Heart left ventricle (tissue), 13 donors: ENCODE measurements around the gene NUDT16L1.

Experiments
- CTCF ChIP-seq, 12 donors: fragments of 200-600 bp; sonication (generic) in 4 of 12; IDR thresholded peaks; one replicate each; pipeline versions ENCODE4 v1.5.0 to v1.8.0; 2018 to 2022; ENCODE audit warnings: antibody characterized with exemption in 12 of 12, mild to moderate bottlenecking in 5 of 12
- POLR2A ChIP-seq, 2 donors: fragments of 450-650 bp; IDR thresholded peaks; one replicate each; pipeline ENCODE4 v1.6.1; 2017; ENCODE audit warnings: antibody characterized with exemption in 2 of 2, mild to moderate bottlenecking in 2 of 2, moderate library complexity in 2 of 2
- donor health status: ischemic (EF 13 %, LVEDD 7.1; RV severe dilation, severe dysfunction).
- donor health status: DM: no; HTN: yes; CAD: no.
- donor health status: DM: no; HTN: no; CAD: no.
- donor health status: ischemic (EF 25% LVEDD 6.9; RV normal size, moderate dysfunction).
- donor health status: ischemic (EF 25% LVEDD 5.7; RV mildly dilated, moderate dysfunction).
- donor health status: ischemic (EF 35%, LVEDD 5.7; RV mildly dilated, moderate dysfunction).
- donor health status: nonischemic (EF 11% LVEDD 7.7; RV severe dilation, severe dysfunction).
- donor health status: DM: yes; HTN: yes; CAD: no.
- donor health status: PGD.
- donor health status: ischemic (EF 29% LVEDD 5.4; RV normal size, mild dysfunction).
- donor health status: nonischemic (EF 23%, LVEDD 6.1; RV moderate dilation, normal function).

- TF ChIP-seq CTCF (IDR thresholded peaks at IDR 0.05) (no peak), POLR2A (IDR thresholded peaks at IDR 0.05) (no peak)
These were observed 39.9 kb downstream of the NUDT16L1 start for GRCh38 chr16:4733211-4733742.
